Stimulated activated CD4-positive, alpha-beta T cell treated with anti-CD3 and anti-CD28 coated beads, Interleukin-15, amount 100 ng/mL, for 1 hour (primary cell): Measurements from ENCODE around the gene SLC39A9.

Source experiments
- DNase-seq, 2 donors: peaks; one replicate each; pipeline ENCODE4 v3.0.0-alpha.2; 2020; ENCODE audit warnings: low read depth in 1 of 2, low spot score in 1 of 2

SLC39A9 gene

GRCh38 chr14:69398053-69398817 lies at the start of gene SLC39A9, which contains the start of gene ERH:
TSS of gene SLC39A9 (plus strand) at chr14:69398692. CDS start at chr14:69399370, 678 bp downstream.
TSS of gene ERH (minus strand) at chr14:69398299. CDS start at chr14:69398233, 66 bp downstream.
- peak; percentile 82 to 84 for DNase-seq

GRCh38 chr14:69349091-69349777 lies 49.3 kb upstream of the SLC39A9 start:
- DNase-seq, result no peak

- DNase-seq, result no peak
These were observed 47.6 kb upstream of the SLC39A9 start for GRCh38 chr14:69350892-69351291.

- no peak for DNase-seq
These were observed 47.1 kb upstream of the SLC39A9 start for GRCh38 chr14:69351385-69351784.

- no peak for DNase-seq
These were observed 46.6 kb upstream of the SLC39A9 start for GRCh38 chr14:69351911-69352310.

GRCh38 chr14:69353168-69353567 lies 45.3 kb upstream of the SLC39A9 start:
- DNase-seq, result no peak

GRCh38 chr14:69354383-69355153 lies 43.9 kb upstream of the SLC39A9 start:
- peak; percentile 23 to 51 for DNase-seq

GRCh38 chr14:69355154-69355597 lies 43.3 kb upstream of the SLC39A9 start:
- DNase-seq, result no peak

- DNase-seq, result no peak
These were observed 42.7 kb upstream of the SLC39A9 start for GRCh38 chr14:69355607-69356281.

GRCh38 chr14:69356903-69357543 lies 41.5 kb upstream of the SLC39A9 start:
- no peak for DNase-seq

- DNase-seq, result no peak
These were observed 40.8 kb upstream of the SLC39A9 start for GRCh38 chr14:69357544-69358200.

GRCh38 chr14:69358233-69358963 lies 40.1 kb upstream of the SLC39A9 start:
- no peak for DNase-seq

GRCh38 chr14:69358966-69359365 lies 39.5 kb upstream of the SLC39A9 start:
- no peak for DNase-seq

GRCh38 chr14:69360438-69361108 lies 37.9 kb upstream of the SLC39A9 start:
- no peak for DNase-seq

- DNase-seq, result no peak
These were observed 35.4 kb upstream of the SLC39A9 start for GRCh38 chr14:69363055-69363454.

GRCh38 chr14:69363964-69364363 lies 34.5 kb upstream of the SLC39A9 start:
- no peak for DNase-seq

GRCh38 chr14:69364378-69364777 lies 34.1 kb upstream of the SLC39A9 start:
- no peak for DNase-seq

GRCh38 chr14:69366069-69366468 lies 32.4 kb upstream of the SLC39A9 start:
- DNase-seq, result no peak

GRCh38 chr14:69366761-69367160 lies 31.7 kb upstream of the SLC39A9 start:
- DNase-seq, result no peak
